ACC112 (cell line): ENCODE data around the gene GLRA3.
"Not testable (repeated sequence)": the region's sequence is repeated elsewhere in the genome, so short reads cannot be mapped to it uniquely, and the experiment has no call there.

Source experiments
- H2AFZ ChIP-seq: fragments of 200-600 bp; sonication (generic); one replicate; pipeline ENCODE4 v1.6.0; 2017; ENCODE audit warnings: antibody characterized with exemption, low read length; ENCODE audit not compliant: unreplicated experiment
- H3K27ac ChIP-seq: fragments of 200-600 bp; sonication (generic); 2 replicates; pipeline ENCODE4 v1.5.1; 2014; ENCODE audit warnings: low read depth, mild to moderate bottlenecking, antibody characterized with exemption, low read length, moderate library complexity
- H3K27me3 ChIP-seq: fragments of 200-600 bp; sonication (generic); 2 replicates; pipeline ENCODE4 v1.6.1; 2014; ENCODE audit warnings: mild to moderate bottlenecking, antibody characterized with exemption, low read length, moderate library complexity, mixed read lengths; ENCODE audit not compliant: insufficient read depth
- H3K36me3 ChIP-seq: fragments of 200-600 bp; sonication (generic); 2 replicates; pipeline ENCODE4 v1.6.1; 2016; ENCODE audit warnings: mild to moderate bottlenecking, antibody characterized with exemption, low read length, moderate library complexity, mixed read lengths; ENCODE audit not compliant: insufficient read depth
- H3K4me1 ChIP-seq: fragments of 200-600 bp; sonication (generic); one replicate; pipeline ENCODE4 v1.6.1; 2016; ENCODE audit warnings: low read length, mixed read lengths; ENCODE audit not compliant: insufficient read depth, unreplicated experiment, control insufficient read depth
- H3K4me3 ChIP-seq: fragments of 200-600 bp; sonication (generic); 2 replicates; pipeline ENCODE4 v1.5.1; 2014; ENCODE audit warnings: mild to moderate bottlenecking, low read depth, low read length
- H3K79me2 ChIP-seq: fragments of 200-600 bp; sonication (generic); one replicate; pipeline ENCODE4 v1.6.0; 2016; ENCODE audit warnings: low read length; ENCODE audit not compliant: control insufficient read depth, unreplicated experiment, insufficient read depth

The GLRA3 gene

DNA sequence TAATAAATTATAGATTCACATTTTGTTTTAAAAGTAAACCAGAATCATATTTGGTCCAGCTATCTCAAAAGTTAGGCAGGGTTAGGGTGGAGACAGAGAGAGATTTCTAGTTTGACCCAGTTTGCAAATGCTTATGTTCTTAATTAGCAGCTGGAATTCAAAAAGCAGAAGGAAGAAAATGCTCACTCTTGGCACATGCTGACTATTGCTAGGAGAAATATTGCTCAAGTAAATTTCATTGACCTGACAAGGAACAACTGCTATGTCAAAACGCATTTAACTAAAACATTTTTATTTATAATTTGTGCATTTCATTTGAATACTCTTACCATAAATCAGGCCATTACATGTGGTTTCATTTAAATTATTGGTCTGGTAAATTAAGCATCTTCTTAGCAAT is 131.8 kb downstream of the GLRA3 start:
- H2AFZ ChIP-seq = peak overlapping the region; percentile 87
- peak overlapping the region; percentile 17 for H3K4me3 ChIP-seq
- H3K27ac ChIP-seq = no peak overlapping the region
- no peaks in the 10 kb centered on the region for H3K27me3 ChIP-seq
- H3K36me3 ChIP-seq = no peaks in the 10 kb centered on the region
- H3K79me2 ChIP-seq = no peaks in the 10 kb centered on the region
- peaks cover 4% of the 10 kb centered on the region for H3K4me1 ChIP-seq

DNA sequence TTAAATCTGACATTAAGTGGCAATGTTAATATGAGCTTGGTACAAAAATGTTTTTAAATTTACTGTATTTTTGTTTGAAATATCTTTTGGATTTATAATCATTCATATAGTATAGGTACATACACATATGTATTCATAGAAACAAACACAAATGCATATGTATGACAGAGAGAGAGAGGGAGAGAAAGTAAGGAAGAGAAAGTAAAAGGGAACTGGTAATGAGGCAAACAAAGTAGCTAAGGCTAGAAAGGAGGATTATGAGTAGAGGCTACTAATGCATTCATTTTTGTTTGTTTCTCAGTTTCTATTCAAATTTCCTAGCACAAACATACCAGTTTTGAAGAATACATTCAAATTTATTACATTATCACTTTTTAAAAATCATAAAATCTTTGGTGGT is 132.4 kb downstream of the GLRA3 start:
- Histone ChIP-seq H3K4me1 (peaks cover 4% of the 10 kb centered on the region), H3K27ac (no peak overlapping the region), H3K4me3 (peak overlapping the region; percentile 17), H3K27me3 (no peaks in the 10 kb centered on the region), H3K79me2 (no peaks in the 10 kb centered on the region), H3K36me3 (no peaks in the 10 kb centered on the region), H2AFZ (peak overlapping the region; percentile 30)

DNA sequence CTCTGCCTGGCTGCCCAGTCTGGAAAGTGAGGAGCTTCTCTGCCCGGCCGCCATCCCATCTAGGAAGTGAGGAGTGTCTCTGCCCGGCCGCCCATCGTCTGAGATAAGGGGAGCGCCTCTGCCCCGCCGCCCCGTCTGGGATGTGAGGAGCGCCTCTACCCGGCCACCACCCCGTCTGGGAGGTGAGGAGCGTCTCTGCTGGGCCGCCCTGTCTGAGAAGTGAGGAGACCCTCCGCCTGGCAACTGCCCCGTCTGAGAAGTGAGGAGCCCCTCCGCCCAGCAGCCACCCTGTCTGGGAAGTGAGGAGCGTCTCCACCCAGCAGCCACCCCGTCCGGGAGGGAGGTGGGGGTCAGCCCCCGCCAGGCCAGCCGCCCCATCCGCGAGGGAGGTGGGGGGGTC is 137.2 kb downstream of the GLRA3 start:
- H3K4me3 ChIP-seq, H3K4me1 ChIP-seq, H2AFZ ChIP-seq, H3K36me3 ChIP-seq, H3K27me3 ChIP-seq, H3K79me2 ChIP-seq, H3K27ac ChIP-seq: not testable (repeated sequence)

DNA sequence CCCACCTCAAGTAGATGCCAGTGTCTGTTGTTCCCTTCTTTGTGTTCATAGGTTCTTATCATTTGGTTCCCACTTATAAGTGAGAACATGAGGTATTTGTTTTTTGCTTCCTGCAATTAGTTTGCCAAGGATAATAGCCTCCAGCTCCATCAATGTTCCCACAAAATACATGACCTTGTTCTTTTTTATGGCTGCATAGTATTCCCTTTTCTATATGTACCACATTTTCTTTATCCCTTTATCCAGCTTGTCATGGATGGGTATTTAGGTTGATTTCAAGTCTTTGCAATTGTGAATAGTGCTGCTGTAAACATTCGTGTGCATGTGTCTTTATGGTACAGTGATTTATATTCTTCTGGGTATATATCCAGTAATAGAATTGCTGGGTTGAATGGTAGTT is 138.4 kb downstream of the GLRA3 start:
- no peak overlapping the region for H3K4me3 ChIP-seq
- H3K4me1 ChIP-seq = no peaks in the 10 kb centered on the region
- H3K36me3 ChIP-seq = no peaks in the 10 kb centered on the region
- no peak overlapping the region for H2AFZ ChIP-seq
- H3K79me2 ChIP-seq = no peaks in the 10 kb centered on the region
- H3K27me3 ChIP-seq = no peaks in the 10 kb centered on the region
- H3K27ac ChIP-seq = no peak overlapping the region

DNA sequence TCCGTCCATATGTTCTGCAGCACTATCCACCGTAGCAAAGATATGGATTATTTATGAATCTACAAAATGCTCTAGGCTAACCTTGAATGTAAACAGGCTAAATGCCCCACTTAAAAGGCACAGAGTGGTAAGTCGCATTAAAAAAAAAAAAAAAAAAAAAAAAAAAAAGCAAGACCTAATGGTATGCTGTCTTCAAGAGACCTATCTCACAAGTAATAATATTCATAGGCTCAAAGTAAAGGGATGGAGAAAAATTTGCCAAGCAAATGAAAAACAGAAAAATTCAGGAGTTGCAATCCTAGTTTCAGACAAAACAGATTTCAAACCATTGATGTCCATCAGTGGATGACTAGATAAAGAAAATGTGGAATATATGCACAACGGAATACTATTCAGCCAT is 139.4 kb downstream of the GLRA3 start:
- Histone ChIP-seq H3K27ac (no peak overlapping the region), H3K4me1 (no peaks in the 10 kb centered on the region), H3K27me3 (no peaks in the 10 kb centered on the region)

DNA sequence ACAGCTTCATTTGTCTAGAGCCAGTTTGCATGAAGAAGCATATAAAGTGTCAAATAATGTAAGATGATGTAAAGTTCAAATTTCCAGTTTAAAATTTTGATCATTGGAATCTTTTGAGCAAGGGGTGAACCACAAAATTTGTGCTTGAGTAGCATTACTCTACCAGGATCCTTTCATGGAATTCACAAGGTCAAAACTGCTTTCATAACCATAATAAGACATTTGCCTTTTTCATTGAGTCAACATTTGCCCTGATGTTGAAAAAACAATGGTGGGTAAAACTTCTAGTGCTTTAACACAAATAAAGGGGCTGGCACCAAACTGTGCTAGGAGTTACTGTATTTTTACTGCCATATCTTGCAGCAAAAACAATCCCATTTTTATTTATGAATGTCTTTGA is 142.2 kb downstream of the GLRA3 start:
- H3K27ac ChIP-seq = no peak overlapping the region

More for the DNA sequence above, 139.4 kb downstream of the GLRA3 start:
- Histone ChIP-seq H3K4me3 (no peak overlapping the region), H3K36me3 (no peaks in the 10 kb centered on the region), H2AFZ (no peak overlapping the region), H3K79me2 (no peaks in the 10 kb centered on the region)

DNA sequence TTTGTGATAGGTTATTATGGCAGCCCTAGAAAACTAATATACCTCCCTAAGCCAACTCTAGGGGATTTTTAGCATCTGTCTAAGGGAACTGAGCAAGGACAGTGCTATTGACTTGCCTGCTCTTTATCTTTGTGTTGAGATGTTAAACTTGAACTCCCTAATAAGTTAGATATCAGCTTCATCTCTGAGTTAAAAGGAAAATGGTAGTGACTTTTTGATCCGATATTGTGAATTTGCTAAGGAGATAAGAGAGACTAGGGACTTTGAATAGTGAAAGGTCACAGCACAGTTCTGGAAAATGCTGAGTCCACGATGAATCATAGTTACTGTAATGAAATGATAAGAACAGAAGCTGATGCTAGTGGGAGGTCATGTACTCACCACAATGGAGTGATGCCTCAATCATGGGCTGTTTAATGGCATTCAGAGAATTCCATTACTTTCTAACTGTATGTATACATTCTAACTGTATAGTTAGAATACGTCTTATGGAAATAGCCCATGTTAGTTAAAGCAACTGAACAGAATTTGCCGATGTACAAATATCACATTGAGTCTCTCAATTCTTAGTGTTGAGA is 147.2 kb downstream of the GLRA3 start:
- Histone ChIP-seq H3K27me3 (no peaks in the 10 kb centered on the region), H3K36me3 (no peaks in the 10 kb centered on the region), H3K4me3 (no peak overlapping the region; the same call in 1 of the 2 replicates), H2AFZ (peak overlapping the region; percentile 16), H3K79me2 (no peaks in the 10 kb centered on the region), H3K27ac (peak overlapping the region; percentile 12; the same call in 1 of the 2 replicates), H3K4me1 (peaks cover 12% of the 10 kb centered on the region)

More for the DNA sequence above, 142.2 kb downstream of the GLRA3 start:
- H3K4me3 ChIP-seq = no peak overlapping the region
- no peaks in the 10 kb centered on the region for H3K27me3 ChIP-seq
- no peak overlapping the region for H2AFZ ChIP-seq
- peaks cover 7% of the 10 kb centered on the region for H3K4me1 ChIP-seq
- no peaks in the 10 kb centered on the region for H3K79me2 ChIP-seq
- no peaks in the 10 kb centered on the region for H3K36me3 ChIP-seq

DNA sequence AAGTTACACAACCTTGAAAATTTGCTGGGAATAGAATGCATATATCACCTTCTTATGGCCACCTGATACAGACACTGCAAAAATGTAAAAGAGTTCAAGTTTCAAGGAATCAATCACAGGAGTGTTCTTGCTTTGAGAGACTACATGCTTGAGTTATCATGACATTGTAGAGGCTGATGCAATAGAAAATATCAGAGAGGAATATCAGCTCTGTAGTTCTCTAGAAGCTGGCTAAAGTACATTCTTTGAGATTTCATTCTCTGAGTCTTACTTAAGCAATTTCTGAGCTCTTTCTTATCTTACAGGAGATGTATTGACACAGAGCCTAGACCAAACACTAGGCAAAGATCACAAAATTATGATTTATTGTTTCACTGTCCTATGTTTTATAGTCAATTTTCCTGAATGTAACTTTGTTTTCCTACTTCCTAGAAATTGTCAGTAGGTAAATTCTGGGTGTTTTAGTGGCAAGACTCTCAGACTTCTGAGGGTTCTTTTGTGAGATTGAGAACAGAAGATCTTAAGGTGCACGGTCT is 154.7 kb downstream of the GLRA3 start:
- Histone ChIP-seq H3K4me1 (no peaks in the 10 kb centered on the region), H3K36me3 (no peaks in the 10 kb centered on the region), H3K27me3 (no peaks in the 10 kb centered on the region), H3K27ac (no peak overlapping the region), H2AFZ (no peak overlapping the region), H3K79me2 (no peaks in the 10 kb centered on the region), H3K4me3 (no peak overlapping the region)

DNA sequence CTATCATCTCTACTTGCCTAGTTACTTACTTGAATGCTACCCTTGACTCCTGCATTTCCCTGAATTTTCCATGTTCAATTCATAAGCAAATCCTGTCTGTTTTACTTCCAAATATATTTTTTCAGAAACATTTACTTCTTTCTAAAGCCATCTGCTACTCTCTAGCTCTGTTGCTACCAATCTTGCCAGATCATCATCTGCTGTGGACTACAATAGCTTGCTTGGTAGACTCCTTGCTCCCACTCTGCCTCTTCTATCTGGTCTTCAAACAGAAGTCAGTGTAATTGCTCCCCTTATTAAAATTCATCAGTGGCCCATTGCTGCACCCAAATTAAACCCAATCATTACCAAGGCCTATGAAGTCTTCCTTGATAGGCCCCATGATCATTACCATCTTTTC is 155.2 kb downstream of the GLRA3 start:
- Histone ChIP-seq H3K27ac (no peak overlapping the region), H3K79me2 (no peaks in the 10 kb centered on the region), H3K27me3 (no peaks in the 10 kb centered on the region), H3K36me3 (no peaks in the 10 kb centered on the region), H2AFZ (no peak overlapping the region), H3K4me3 (no peak overlapping the region), H3K4me1 (peaks cover 3% of the 10 kb centered on the region)

DNA sequence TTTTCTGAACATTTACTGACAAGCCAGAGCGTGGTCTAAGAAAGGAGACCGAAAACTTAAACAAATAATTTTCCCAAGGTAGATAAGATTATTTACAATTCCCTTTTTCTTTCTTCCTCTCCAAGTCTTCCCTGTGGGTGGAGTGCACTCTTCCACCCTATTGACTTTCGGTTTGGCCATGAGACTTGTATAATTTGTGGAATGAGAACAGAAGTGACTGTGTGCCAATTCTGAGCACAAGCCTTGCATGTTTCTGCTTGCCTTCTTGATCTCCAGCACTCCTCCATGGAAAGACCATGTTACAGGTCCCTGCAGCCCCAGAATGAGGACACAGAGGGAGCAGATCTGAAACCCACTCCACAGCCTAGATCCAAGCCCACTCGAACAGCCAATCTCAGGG is 156.8 kb downstream of the GLRA3 start:
- H3K36me3 ChIP-seq = no peaks in the 10 kb centered on the region
- no peak overlapping the region for H3K4me3 ChIP-seq
- H3K27ac ChIP-seq = no peak overlapping the region
- peaks cover 7% of the 10 kb centered on the region for H3K4me1 ChIP-seq
- no peak overlapping the region for H2AFZ ChIP-seq
- H3K27me3 ChIP-seq = no peaks in the 10 kb centered on the region
- H3K79me2 ChIP-seq = no peaks in the 10 kb centered on the region

DNA sequence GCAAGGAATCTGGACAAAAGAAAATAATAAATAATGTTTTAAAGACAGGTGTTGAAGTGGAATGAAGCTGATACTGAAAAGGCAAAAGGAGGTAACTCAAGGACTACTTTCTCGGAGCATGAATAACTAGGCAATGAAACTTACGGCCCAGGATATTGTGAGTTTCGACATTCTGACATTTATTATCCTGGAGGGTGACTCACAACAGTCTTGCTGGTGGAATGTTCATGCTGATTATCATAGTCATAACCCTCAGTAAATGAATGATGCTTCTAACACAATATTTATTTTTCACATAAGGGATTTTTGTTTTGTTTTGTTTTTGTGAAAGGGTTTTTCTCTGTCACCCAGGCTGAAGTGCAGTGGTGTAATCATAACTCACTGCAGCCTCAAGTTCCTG is 159.8 kb downstream of the GLRA3 start:
- no peaks in the 10 kb centered on the region for H3K36me3 ChIP-seq
- peak overlapping the region; percentile 7; the same call in 1 of the 2 replicates for H3K27ac ChIP-seq
- H3K4me3 ChIP-seq = no peak overlapping the region
- H3K4me1 ChIP-seq = peaks cover 7% of the 10 kb centered on the region
- no peaks in the 10 kb centered on the region for H3K27me3 ChIP-seq
- H3K79me2 ChIP-seq = no peaks in the 10 kb centered on the region
- no peak overlapping the region for H2AFZ ChIP-seq
